ENCODE results near the gene IL13.

Gene IL13

DNA sequence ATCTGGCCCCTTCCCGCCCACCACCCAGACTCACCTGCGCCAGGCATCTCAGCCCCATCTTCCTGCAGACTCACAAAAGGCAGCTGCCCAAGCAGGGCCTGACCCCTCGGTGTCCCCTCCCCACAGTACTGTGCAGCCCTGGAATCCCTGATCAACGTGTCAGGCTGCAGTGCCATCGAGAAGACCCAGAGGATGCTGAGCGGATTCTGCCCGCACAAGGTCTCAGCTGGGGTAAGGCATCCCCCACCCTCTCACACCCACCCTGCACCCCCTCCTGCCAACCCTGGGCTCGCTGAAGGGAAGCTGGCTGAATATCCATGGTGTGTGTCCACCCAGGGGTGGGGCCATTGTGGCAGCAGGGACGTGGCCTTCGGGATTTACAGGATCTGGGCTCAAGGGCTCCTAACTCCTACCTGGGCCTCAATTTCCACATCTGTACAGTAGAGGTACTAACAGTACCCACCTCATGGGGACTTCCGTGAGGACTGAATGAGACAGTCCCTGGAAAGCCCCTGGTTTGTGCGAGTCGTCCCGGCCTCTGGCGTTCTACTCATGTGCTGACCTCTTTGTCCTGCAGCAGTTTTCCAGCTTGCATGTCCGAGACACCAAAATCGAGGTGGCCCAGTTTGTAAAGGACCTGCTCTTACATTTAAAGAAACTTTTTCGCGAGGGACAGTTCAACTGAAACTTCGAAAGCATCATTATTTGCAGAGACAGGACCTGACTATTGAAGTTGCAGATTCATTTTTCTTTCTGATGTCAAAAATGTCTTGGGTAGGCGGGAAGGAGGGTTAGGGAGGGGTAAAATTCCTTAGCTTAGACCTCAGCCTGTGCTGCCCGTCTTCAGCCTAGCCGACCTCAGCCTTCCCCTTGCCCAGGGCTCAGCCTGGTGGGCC is 1.9 kb downstream of the IL13 start:
- H3K27ac ChIP-seq (ENCODE audit: low read length) = no peak overlapping the region
- H3K36me3 ChIP-seq (ENCODE audit: insufficient read depth, low read length) = no peaks in the 10 kb centered on the region
- H3K4me1 ChIP-seq (ENCODE audit: insufficient read depth, low read length) = 0 out of 2 replicates have a peak, but pooled peaks cover 3% of the 10 kb centered on the region
- ATAC-seq (ENCODE audit: insufficient read depth, low read depth) (no peak), DNase-seq (no peak)
- no peaks in the 10 kb centered on the region for H3K9me3 ChIP-seq (ENCODE audit: insufficient read depth, low read length, severe bottlenecking)
- no peaks in the 10 kb centered on the region for H3K79me2 ChIP-seq (ENCODE audit: insufficient read depth, low read length)
- TF ChIP-seq, protein P1, sequence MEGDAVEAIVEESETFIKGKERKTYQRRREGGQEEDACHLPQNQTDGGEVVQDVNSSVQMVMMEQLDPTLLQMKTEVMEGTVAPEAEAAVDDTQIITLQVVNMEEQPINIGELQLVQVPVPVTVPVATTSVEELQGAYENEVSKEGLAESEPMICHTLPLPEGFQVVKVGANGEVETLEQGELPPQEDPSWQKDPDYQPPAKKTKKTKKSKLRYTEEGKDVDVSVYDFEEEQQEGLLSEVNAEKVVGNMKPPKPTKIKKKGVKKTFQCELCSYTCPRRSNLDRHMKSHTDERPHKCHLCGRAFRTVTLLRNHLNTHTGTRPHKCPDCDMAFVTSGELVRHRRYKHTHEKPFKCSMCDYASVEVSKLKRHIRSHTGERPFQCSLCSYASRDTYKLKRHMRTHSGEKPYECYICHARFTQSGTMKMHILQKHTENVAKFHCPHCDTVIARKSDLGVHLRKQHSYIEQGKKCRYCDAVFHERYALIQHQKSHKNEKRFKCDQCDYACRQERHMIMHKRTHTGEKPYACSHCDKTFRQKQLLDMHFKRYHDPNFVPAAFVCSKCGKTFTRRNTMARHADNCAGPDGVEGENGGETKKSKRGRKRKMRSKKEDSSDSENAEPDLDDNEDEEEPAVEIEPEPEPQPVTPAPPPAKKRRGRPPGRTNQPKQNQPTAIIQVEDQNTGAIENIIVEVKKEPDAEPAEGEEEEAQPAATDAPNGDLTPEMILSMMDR (IDR thresholded peaks at IDR 0.05; ENCODE audit: borderline replicate concordance, extremely low read depth, low read length, poor library complexity, severe bottlenecking) = no peak
- no peak for TF ChIP-seq EZH2 (IDR thresholded peaks at IDR 0.05; ENCODE audit: borderline replicate concordance, low read depth, low read length, severe bottlenecking)
- H4K20me1 ChIP-seq (ENCODE audit: insufficient read depth, low read length) = no peaks in the 10 kb centered on the region
- no peak overlapping the region for H3K4me3 ChIP-seq (ENCODE audit: low read depth in 1 of 2, low read length in 2 of 2)
- no peak overlapping the region for H3K9ac ChIP-seq (ENCODE audit: low read depth, low read length)
- no peaks in the 10 kb centered on the region for H3K27me3 ChIP-seq (ENCODE audit: insufficient read depth, low read length, poor library complexity)
- no peak overlapping the region for H3K4me2 ChIP-seq (ENCODE audit: insufficient read depth, low read length)
- no peak overlapping the region for H2AFZ ChIP-seq (ENCODE audit: low read depth, low read length)

DNA sequence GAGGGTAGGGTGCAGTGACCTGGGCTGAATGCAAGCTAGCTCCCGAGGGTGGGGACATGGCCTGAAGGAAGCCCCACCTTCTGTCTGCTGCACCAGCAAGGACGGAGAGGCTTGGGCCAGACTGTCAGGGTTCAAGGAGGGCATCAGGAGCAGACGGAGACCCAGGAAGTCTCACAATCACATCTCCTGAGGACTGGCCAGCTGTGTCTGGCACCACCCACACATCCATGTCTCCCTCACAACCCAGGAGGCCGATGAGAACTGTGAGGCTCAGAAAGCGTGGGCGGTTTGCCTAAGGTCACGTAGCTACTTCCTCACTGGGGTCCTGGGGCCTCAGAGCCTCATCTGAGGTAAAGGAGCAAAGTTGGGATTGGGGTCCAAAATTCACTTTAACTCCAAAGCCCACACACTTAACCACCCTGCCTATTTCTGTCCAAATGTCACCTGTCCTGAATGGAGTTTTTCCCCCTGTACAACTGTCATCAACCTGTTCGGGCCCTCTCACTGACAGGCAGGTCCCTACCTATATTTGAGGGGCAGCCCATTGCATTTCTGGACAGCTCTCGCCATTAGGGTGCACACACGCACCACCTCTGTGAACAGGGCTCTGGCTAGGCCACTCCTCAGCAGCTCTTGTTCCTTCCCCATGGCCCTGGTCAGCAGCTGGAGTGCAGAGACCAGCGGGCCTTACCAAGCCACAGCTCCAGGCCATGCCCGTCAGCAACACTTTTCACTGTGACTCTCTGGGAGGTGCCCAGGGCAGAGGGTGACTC is 3.4 kb downstream of the IL13 start:
- Histone ChIP-seq H3K79me2 (ENCODE audit: insufficient read depth, low read length) (no peaks in the 10 kb centered on the region), H3K9me3 (ENCODE audit: insufficient read depth, low read length, severe bottlenecking) (no peaks in the 10 kb centered on the region), H3K4me1 (ENCODE audit: insufficient read depth, low read length) (0 out of 2 replicates have a peak, but pooled peaks cover 3% of the 10 kb centered on the region), H3K36me3 (ENCODE audit: insufficient read depth, low read length) (no peaks in the 10 kb centered on the region), H3K4me3 (ENCODE audit: low read depth in 1 of 2, low read length in 2 of 2) (no peak overlapping the region), H2AFZ (ENCODE audit: low read depth, low read length) (no peak overlapping the region), H3K27ac (ENCODE audit: low read length) (no peak overlapping the region), H3K4me2 (ENCODE audit: insufficient read depth, low read length) (no peak overlapping the region), H4K20me1 (ENCODE audit: insufficient read depth, low read length) (no peaks in the 10 kb centered on the region), H3K27me3 (ENCODE audit: insufficient read depth, low read length, poor library complexity) (no peaks in the 10 kb centered on the region), H3K9ac (ENCODE audit: low read depth, low read length) (no peak overlapping the region)
- TF ChIP-seq EZH2 (IDR thresholded peaks at IDR 0.05; ENCODE audit: borderline replicate concordance, low read depth, low read length, severe bottlenecking) = no peak
- TF ChIP-seq, protein P1 (IDR thresholded peaks at IDR 0.05; ENCODE audit: borderline replicate concordance, extremely low read depth, low read length, poor library complexity, severe bottlenecking) = peak; percentile 10
- no peak for DNase-seq
- ATAC-seq (ENCODE audit: insufficient read depth, low read depth) = no peak

DNA sequence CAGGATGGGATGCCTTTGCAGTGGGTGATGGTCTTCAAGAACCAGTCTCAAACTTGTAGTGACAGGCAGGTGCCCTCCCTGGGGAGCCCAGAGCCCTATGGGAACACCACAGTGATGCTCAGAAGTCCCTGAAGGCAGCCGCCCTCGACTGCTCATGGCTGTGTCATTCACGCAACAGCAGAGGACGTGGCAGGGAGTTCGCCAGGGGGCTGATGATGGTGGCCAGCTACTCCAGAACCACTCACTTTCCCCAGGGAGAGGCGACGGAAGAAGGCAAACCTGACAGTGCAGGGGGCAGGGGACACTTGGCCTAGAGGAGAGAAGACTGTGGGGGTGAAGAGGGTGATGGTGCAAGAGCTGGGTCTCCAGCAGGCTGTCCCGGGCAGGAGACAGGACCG is 4.0 kb downstream of the IL13 start:
- H3K9ac ChIP-seq (ENCODE audit: low read depth, low read length) = no peak overlapping the region
- no peak overlapping the region for H3K4me3 ChIP-seq (ENCODE audit: low read depth in 1 of 2, low read length in 2 of 2)
- DNase-seq = no peak
- H4K20me1 ChIP-seq (ENCODE audit: insufficient read depth, low read length) = no peaks in the 10 kb centered on the region
- H2AFZ ChIP-seq (ENCODE audit: low read depth, low read length) = no peak overlapping the region
- no peaks in the 10 kb centered on the region for H3K79me2 ChIP-seq (ENCODE audit: insufficient read depth, low read length)
- no peaks in the 10 kb centered on the region for H3K9me3 ChIP-seq (ENCODE audit: insufficient read depth, low read length, severe bottlenecking)
- H3K4me1 ChIP-seq (ENCODE audit: insufficient read depth, low read length) = 0 out of 2 replicates have a peak, but pooled peaks cover 3% of the 10 kb centered on the region
- TF ChIP-seq EZH2 (IDR thresholded peaks at IDR 0.05; ENCODE audit: borderline replicate concordance, low read depth, low read length, severe bottlenecking) = no peak
- TF ChIP-seq, protein P1 (IDR thresholded peaks at IDR 0.05; ENCODE audit: borderline replicate concordance, extremely low read depth, low read length, poor library complexity, severe bottlenecking) = no peak
- ATAC-seq (ENCODE audit: insufficient read depth, low read depth) = no peak
- H3K27ac ChIP-seq (ENCODE audit: low read length) = no peak overlapping the region
- H3K36me3 ChIP-seq (ENCODE audit: insufficient read depth, low read length) = no peaks in the 10 kb centered on the region
- H3K4me2 ChIP-seq (ENCODE audit: insufficient read depth, low read length) = no peak overlapping the region
- no peaks in the 10 kb centered on the region for H3K27me3 ChIP-seq (ENCODE audit: insufficient read depth, low read length, poor library complexity)
